ENCODE results near the gene SAMM50. TPM values are rescaled to one million over a fixed set of nuclear protein-coding genes. Genes with fewer than 3 reads are reported as not detected.

SAMM50 gene
- total and polyA plus RNA-seq, 10 of the 15 experiments (the other 5 are each of a cell fraction or from before 2014, with no cell fraction given) = 38.2 to 126 (median 62.4) TPM

DNA sequence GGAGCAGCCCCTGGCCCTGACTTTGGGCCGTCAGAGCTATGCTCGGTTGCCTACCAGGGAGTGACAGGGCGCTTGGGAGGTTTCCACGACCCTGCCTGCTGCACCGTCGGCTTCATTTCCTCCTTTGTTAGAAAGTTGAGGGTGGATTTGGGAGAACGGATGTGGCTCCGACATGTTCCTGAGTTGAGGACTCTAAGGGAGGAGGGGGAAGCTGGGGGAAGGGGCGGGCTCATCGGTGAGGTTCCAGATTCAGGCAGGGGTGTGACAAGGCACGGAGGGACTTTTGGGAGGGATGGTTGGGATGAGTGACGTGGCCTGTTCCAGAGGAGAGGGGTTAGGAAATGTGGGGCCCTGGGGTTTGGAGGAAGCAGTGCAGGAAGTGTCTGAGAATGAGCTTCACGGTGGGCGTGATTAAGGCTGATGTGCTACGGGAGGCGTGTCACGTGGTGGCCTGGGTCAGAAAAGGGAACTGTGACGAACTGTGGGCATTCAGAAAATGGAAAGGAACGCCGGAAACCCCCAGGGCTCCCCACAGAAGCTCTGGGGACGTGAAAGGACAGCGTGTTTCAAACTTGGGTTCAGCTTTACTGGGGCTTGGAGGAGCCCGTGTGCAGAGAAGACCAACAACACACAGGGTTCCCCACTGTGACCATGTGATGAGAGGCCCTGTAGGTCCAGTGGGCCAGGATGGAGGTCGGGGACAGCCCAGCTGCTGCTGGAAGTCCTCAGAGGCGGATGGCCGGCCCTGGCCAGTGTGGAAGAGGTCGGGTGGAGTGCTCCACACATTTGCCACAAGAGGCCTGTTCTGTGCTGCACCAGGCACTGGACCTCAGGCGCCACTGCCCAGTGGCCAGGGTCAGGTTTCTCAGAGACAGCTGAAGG, 71.6 kb downstream of the SAMM50 start (continued):
- TF ChIP-seq MXI1 (IDR thresholded peaks at IDR 0.05; ENCODE audit: low read depth, low read length) (peak; percentile 96), KAT2A (conservative IDR thresholded peaks at IDR 0.05; ENCODE audit: control insufficient read depth, low read depth, low read length) (no peak), ZNF207 (IDR thresholded peaks at IDR 0.05; ENCODE audit: borderline replicate concordance) (peak; percentile 39; the same call in 1 of the 2 replicates), ZNF24 (IDR thresholded peaks at IDR 0.05) (no peak), PML (IDR thresholded peaks at IDR 0.05; ENCODE audit: low read length) (peak; percentile 70; the same call in 1 of the 2 replicates), E4F1 (IDR thresholded peaks at IDR 0.05; ENCODE audit: borderline replicate concordance, partially characterized antibody) (no peak), HDAC2 (IDR thresholded peaks at IDR 0.05) (no peak), PAX5 (IDR thresholded peaks at IDR 0.05; ENCODE audit: borderline replicate concordance, low read depth, low read length) (peak; percentile 83), STAT3 (IDR thresholded peaks at IDR 0.05; ENCODE audit: low read depth, low read length) (0 out of 2 replicates have a peak, but pooled peaks have one; percentile 11), CUX1 (IDR thresholded peaks at IDR 0.05; ENCODE audit: insufficient replicate concordance, low read depth, low read length) (peak; percentile 78), CBX5 (IDR thresholded peaks at IDR 0.05; ENCODE audit: low read depth) (no peak), NFIC (IDR thresholded peaks at IDR 0.05; ENCODE audit: low read depth, low read length) (peak; percentile 75; the same call in 1 of the 2 replicates), BACH1 (IDR thresholded peaks at IDR 0.05; ENCODE audit: borderline replicate concordance) (peak; percentile 84), YY1 (IDR thresholded peaks at IDR 0.05; ENCODE audit: low read depth, low read length) (peak; percentile 72; the same call in 1 of the 2 replicates), ZNF384 (IDR thresholded peaks at IDR 0.05; ENCODE audit: borderline replicate concordance, low read depth, low read length) (no peak), EED (IDR thresholded peaks at IDR 0.05; ENCODE audit: low read depth) (peak; percentile 84), CEBPZ (IDR thresholded peaks at IDR 0.05; ENCODE audit: low read depth, low read length) (no peak)

Measured in GM12878 (cell line).